HG03342 (cell line): ENCODE measurements around the gene GRAP2.
"Not testable (repeated sequence)": the region's sequence is repeated elsewhere in the genome, so short reads cannot be mapped to it uniquely, and the experiment has no call there.

Experiments used
- ATAC-seq: cut with Tn5 transposase; IDR thresholded peaks from one replicate; pipeline ENCODE4 v1.9.1; 2021; ENCODE audit warnings: mild to moderate bottlenecking, moderate library complexity; ENCODE audit not compliant: unreplicated experiment

GRAP2 gene

DNA sequence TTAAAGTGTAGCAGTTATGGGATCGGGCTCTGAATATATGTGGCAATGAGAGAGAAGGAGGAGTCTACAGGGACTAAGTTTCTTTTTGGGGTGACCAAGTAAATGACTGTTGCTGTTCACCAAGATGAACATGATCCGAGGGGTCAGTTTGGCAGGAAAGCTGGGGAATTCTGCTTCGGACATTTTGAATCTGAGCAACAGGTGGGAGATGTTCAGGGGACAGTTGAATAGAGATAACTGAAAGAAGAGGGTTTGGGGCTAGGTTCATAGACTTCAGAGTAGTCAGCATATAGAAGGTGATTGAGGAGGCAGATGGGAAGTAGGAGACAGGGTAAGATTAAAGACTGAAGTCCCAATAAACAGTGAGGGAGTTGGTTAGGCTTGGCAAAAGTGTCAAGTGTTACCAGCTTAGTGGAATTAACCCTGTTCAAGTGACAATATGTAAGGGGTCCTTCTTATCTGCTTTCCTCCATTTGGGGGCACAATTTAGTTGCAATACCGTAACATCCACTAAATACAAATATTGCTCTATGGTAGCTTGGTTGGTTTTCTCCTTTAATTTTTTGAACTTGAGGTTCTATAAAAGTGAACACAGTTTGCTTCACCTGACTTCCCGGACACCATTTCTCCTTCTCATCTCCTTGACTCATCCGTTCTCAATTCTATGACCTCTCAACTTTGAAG, 4.4 kb upstream of the GRAP2 start:
- no peak for ATAC-seq

DNA sequence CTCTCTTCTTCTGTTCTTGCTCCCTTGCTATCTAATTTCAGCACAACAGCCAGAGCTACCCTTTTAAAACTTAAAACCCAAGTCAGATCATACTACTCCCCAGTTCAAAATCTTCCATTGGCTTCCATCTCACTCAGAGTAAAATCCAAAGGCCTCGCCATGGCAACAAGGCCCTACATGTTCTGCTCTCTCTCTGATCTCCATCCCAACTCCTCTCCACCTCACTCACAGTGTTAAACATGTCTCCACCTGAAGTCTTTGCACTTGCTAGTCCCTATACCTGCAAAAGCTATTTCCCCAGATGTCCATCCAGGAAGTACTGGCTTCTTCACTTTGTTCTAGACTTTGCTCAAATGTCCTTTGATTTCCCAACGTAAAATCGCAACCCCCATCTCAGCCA, 3.0 kb upstream of the GRAP2 start:
- ATAC-seq = no peak

DNA sequence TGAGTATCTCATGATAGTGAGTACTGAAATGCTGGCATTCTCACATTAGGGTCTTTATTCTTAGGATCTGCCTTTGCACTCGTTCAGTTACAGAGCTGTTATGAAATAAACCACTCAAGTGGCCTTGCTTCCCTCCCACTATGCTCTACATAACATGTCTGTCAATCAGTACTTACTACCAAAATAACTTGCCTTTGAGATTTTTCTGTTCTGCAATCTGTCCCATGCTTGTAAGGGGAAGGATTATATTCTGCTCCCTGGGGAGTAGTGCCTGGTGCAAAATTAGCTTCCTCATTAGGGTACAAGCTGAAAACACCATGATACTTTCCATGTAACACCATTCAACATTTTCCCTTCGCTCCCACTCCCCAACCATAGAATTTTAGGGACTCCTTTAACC, 1.9 kb upstream of the GRAP2 start:
- peak; percentile 77 for ATAC-seq

DNA sequence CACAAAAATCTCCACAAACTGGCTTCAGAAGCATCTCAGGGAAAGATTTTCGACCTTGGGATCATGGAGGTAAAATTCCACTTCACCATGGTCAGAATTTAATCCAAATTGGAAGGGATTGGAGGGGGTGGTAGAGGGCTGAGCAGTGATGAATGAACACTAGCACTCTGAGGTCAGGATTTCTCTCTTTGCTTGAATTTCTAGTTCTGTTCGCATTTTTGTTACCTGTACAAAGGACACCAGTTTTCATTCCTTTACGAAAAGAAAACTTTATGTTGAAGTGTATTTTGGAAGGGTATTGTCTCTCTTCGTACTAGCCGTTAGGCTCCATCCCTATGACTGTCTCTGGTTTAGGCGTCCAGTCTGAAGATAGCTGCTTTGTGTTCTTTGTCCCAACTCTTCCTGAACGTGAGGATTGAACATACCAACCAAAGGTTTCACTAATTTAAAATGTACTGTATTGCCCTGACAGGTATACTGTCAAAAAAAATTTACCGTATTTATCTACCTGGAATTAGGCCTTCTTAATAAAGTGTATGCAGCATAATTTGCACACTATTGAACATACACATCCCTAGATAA, 772 bp downstream of the GRAP2 start:
- ATAC-seq = no peak

DNA sequence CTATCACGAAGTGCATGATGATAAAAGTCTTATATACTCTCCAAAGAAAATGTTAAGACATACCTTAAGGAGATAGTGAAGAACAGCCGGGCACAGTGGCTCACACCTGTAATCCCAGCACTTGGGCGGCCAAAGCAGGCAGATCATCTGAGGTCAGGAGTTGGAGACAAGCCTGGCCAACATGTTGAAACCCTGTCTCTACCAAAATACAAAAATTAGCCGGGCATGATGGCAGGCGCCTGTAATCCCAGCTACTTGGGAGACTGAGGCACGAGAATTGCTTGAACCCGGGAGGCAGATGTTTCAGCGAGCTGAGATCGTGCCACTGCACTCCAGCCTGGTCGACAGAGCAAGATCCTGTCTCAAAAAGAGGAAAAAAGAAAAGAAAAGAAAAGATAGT, 3.1 kb downstream of the GRAP2 start:
- not testable (repeated sequence) for ATAC-seq

DNA sequence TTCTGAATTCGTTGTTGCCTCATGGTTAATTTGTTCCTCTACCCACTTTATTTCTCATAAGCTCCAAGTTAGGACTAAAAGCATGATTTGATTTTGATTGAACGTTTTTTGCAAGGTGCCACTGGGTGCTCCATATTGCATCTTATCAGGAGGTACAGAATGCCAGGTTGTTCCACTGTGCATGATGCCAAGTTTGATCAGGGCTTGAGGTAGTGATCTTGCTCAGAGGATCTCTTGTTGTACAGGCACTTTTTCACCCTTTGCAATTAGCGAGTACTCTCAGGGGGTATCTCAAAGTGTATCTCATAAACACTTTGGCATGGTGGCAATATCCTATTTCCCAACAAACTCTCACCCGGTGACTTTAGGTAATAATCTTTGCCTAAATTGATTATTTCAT, 4.0 kb downstream of the GRAP2 start:
- ATAC-seq = no peak

DNA sequence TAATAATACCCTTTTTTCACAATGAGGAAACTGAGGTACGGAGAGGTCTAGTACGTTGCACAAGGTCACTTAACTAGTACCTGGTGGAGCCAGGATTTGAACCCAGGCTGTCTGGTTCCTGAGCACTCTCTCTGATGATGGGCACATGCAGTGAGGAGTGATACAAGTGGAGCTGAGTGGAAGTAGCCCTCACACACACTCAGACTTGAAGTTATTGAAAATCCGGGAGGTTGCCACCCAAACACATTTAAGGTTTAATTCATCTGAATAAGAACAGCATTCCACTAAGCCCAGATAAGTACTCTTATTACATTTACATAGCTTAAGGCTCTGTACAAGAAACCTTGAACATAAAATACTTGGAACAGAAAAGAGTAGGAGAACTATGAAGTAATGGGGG, 4.8 kb downstream of the GRAP2 start:
- no peak for ATAC-seq

DNA sequence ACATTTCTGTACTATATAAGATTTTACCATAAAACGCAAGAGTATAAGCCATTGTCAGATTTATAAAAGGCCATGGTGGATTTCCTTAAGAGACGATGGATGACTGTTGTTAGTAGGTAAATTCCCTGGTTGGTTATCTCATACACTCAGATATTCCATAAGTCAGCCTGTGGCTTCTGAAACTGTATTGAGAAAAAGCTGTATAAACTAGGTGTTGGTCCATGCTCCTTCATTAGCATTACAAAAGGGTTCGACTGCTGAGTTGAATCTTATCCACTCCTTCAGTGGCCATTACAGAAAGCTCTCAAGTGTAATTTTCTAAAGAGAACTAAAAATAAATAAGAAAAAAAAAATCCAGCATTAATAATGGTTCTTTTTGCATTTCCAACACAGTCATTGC, 5.3 kb downstream of the GRAP2 start:
- ATAC-seq = no peak

DNA sequence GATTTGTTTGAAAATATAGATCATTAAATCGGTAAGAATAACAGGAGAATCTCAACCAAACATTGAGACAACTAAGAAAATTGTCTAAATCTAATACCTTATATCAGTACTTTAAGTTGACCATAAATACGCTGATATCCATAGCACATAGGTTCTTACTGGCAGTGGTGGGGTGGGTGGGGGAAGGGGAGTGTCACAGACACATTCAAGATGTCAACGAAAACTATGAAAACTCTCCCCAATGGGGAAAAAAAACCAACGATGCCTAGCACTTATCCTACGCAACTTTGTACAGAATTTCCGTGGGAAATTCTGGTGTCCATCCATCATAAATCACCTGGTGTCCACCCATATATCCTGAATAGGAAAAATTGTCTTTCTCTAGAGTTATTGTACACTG, 6.2 kb downstream of the GRAP2 start:
- ATAC-seq = no peak

DNA sequence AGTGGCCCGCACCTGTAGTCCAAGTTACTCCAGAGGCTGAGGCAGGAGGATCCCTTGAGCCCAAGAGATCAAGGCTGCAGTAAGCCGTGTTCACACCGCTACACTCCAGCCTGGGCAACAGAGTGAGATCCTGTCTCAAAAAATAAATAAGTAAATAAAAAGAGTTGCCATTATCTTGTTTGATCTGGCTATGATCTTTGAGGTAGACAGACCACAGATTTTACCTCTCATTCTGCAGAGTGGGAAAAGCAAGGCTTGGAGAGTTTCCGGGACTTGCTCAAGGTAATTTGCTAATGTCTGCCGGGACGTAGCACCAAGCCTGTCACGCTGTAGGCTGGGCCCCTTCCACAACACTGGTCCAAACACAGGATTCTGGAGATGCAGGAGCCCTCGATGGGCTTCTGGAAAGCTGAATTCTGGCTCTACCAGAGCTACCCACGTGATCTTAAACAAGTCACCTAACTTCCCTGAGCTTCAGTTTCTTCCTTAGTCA, 6.8 kb downstream of the GRAP2 start:
- no peak for ATAC-seq

DNA sequence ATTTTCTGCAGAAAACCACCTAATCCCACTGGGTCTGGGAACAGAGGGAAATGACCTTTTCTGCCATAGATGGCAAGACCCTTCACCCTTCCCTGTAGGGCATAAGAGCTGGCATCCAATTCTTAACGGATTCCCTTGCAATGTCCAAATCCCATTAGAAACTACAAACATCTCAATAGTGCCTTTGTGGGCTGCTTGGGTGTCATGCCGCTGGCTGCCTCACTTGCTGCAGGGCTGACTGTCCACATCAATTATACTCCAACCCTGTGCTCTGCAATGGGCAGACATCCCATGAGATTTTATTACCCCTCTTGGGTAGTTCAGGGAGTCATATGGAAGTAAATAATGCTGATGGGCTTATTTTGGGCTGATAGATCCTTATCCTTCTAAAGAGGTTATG, 7.3 kb downstream of the GRAP2 start:
- no peak for ATAC-seq

DNA sequence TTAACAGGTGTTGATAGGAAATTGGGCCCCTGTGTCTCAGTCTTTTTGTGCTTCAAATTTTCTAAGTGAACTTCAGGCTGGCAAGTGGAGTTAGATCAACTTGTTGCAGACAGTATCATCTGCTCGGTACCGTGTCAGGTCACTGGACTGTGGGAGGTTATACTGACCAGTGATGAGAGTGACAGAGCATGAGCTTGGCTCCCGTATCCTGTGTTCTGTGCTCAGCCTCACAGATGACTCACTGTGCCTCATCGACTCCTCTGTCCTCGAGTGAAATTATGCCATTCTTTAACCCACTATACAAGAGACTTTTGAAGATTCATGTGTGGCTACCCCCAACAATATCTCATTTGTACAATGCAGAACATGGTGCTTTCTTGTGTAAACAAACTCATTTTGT, 7.9 kb downstream of the GRAP2 start:
- no peak for ATAC-seq

DNA sequence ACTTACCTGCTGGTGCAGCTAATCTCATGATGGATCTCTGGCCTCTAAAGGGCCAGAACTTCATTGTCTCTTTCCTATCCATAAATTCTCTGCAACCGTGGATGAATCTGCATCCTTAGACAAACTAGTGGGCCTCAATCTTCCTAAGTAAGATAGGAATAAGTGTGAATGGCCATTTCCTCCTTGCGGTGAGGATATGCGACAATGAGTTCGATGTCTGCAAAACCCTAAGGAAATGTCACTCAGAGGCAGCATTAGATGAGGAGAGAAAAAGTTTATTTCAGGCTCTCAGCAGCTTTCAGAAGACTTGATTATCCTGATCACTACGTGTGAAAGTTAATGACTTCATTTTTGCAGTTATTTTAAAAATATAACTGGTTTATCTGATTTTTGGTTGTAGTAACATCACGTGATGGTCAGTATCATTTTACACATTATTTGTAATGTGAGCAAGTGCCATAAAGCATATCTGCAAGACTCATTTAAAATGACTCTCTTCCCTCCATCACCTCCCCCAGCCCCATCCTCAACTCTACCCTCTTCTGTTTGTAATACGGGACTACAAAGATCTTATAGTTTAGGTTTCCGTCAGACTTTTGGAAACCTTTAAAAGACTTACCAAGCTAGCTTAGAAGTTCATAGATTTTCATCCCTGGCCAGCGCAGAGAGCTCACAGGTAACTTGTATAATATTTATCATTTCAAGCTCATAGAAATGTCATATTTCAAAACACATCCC, 10.2 kb downstream of the GRAP2 start:
- ATAC-seq = no peak

DNA sequence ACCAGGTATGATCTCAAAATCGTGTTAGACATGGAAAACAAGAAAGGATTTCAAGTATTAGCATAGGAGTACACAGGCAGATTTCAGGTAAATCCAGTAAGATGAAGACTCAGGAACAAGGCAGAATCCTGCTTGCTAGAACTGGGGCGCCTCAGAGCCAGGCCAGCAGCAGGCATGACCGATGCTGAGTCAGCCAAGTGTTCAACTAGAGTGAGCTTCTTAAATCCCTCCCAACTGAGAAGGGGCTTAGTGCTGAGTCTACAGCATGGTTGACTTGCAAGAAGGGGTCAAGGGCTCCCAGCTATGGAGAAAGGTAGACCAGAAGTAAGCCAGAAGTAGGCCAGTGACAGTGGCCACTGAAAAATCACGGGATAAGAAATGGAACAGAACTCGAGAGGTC, 12.4 kb downstream of the GRAP2 start:
- ATAC-seq = no peak

DNA sequence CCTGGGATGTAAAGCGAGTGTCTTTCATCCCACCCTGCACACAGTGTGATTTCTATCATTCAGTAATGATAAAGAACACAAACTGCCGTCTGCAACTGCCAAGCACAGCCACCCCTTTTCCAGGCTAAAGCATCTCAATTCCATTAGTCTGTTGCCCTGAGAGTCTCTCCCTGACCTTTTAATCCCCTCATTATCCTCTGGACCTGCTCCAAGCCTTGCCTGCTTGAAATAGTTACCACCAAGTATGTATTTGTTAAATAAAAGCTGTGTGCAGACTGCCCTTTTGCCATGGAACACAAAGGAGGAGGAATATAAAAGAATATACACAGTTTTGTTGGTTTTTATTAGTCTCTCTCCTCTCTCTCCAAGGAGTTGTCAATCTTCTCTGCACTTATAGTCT, 13.0 kb downstream of the GRAP2 start:
- ATAC-seq = no peak

DNA sequence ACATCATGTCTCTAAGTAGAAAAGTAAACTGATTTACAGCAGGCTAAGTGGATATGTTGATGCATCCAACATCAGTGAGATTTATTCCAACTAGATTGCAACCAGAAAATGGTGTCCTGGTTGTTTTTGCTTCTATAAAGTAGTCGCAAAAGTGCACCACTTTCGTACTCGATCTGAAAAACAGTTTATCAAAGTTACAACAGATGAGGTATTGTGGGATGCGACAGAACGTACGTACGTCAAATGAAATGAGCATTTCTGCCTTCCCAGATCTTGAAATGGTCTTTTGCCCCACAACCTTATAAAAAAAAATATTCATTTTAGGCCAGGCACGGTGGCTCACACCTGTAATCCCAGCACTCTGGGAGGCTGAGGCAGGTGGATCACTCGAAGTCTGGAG, 13.7 kb downstream of the GRAP2 start:
- ATAC-seq = no peak

DNA sequence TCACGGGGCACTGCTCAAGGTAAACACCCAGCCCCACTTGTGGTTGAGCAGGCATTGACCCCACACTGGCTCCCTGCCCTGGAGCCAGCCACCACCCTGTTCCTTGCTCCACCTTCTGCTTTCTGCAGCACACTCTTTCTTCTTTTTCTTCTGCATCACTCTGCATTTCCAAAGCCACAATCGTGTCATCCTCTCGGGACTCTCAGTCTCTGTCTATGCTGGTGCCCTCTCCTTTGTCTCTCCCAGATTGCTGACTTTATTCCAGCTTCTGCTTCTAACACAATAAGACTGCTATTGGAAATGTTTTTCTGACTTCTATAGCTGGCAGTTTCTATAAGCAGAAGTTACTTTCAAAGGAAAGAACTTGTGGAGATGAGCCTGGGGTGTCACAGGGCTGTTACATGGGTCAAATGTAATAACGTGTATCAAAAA, 14.4 kb downstream of the GRAP2 start:
- no peak for ATAC-seq

DNA sequence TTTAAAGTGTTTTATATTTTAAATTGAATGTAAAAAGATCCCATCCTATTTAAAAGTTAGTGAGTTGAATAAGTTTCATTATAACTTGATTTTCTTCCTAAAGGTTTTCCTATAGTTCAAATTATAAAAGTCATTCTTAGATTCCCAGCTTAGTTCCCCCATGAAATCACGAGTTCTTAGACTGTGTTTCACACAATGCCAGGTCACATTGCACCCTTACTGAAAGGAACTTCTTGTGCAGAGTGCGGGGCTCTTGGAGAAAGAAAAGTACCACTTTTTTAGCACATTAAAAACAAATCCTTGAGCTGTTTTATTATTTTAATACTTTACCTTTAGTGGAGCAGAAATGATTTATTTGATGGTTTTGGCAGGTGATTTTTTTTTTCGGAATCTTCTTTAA, 15.6 kb downstream of the GRAP2 start:
- ATAC-seq = no peak

DNA sequence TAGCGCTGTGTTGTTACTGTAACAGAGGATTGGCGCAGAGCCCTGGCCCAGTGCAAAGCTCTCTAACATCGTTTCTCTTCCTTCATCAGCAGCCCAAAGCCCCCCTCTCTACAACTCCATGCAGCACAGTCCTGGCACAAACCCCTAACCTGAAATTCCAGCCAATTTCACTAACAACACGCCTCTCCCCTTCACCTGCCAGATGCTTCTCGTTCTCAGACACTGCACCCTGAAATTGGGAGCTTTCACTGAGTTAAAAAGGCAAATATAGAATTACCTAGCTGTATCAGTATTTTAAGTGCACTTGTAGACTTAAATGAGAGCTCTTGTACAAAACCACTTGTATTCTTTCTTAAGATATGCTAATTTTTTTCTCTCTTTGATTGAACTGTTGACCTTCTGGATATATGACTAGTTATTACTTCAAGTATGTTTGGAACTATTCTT, 16.3 kb downstream of the GRAP2 start:
- no peak for ATAC-seq

DNA sequence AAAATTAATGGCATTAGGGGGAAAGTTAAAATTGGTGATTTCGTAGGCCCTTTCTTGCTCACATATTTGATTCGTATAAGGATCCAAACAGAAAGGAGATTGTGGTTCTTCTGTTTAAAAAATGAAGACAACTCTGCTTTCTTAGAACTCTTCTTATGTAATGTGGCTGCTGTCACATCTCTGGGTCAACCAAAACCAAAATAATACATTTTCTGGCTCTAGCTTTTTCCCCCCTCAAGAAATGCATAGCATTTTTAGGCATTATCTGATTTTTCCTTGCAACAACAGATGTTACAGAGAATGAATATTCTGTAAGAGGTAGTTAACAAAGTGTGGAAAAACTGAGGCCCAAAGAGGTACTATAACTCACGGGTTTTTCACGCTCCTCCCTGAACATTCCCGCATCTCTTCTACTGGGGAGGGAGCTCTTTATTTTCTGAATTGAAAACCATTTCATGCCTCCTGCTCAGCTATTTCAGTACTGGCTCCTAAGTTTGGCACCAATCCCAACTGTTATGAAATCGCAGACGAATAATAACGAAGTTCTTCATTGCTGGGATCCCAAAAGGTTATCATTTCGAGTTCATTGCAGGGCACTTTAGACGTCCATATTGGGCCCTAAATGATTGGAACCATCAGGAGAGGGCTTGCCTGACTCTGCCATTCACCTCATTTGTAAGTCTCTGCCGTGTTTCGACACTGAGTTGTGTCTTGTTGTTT, 17.1 kb downstream of the GRAP2 start:
- ATAC-seq = no peak

DNA sequence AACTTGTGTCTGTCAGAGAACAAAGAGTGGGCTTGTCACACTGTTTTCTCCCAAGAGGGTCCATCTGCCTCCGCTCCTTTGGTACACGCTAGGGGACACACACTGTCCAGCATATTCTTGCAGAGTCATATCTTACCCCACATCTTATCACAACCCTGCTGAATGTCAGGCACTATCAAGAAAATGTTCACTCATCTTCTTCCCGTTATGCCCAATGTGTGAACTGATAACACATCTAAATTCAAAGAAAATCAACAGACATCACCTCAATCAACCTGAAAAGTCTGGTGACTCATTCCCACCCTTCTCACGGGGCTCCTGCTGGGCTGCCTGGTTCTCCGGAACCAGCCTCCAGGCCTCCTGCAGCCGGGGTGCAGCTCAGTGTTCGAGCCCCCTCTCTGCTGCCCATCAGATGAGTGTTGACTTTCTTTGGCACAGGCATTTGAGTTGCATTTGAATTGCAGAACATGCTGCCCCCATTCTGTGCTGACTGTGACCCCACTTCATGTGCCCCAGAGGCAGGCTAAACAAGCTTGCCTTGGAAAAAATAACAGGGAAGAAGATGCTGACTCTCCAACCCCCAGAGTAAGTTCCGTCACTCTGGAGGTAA, 19.4 kb downstream of the GRAP2 start:
- ATAC-seq = no peak
